A549 (cell line): Measurements from ENCODE around the gene TMEM167A. TPM values are rescaled to one million over a fixed set of nuclear protein-coding genes. Genes with fewer than 3 reads are reported as not detected.

ENCODE experiments used
- ATAC-seq, 2 experiments: fragments of 200-7000 bp in 1 of 2; fragments of >200 bp in 1 of 2; cut with Nextera tagmentation in 1 of 2; cut with Tn5 transposase in 1 of 2; 3 replicates each; pipeline versions ENCODE4 v1.8.0 to v1.9.1; 2018 to 2020; ENCODE audit warnings: mild to moderate bottlenecking in 1 of 2, moderate library complexity in 1 of 2
- CTCF ChIA-PET: fragments of 300-600 bp; sonication (Branson Sonifier 250); formaldehyde crosslinking; extraction: SDS; loops from one replicate; lab custom pipeline; 2021; ENCODE audit warnings: antibody characterized with exemption, inconsistent platforms; lab: Yijun Ruan, JAX
- POLR2A ChIA-PET: fragments of 350-600 bp; formaldehyde crosslinking; extraction: SDS; loops from one replicate; lab custom pipeline; 2021; ENCODE audit warnings: antibody characterized with exemption, inconsistent platforms; lab: Yijun Ruan, JAX
- DNase-seq, 2 experiments: peaks; one replicate each; pipeline versions ENCODE4 v3.0.0 to v3.0.0-alpha.2; 2011 to 2016; ENCODE audit warnings: low read depth in 1 of 2, low spot score in 1 of 2
- FAIRE-seq: peaks from 2 replicates; lab custom pipeline; 2011; peaks lifted over from hg19 to GRCh38; lab: Jason Lieb, UNC
- H3K27ac ChIP-seq, 2 experiments: fragments of >200 bp; sonication (Bioruptor Twin); formaldehyde crosslinking; 3 replicates each; pipeline ENCODE4 v1.5.1; 2016 to 2017
- H3K4me1 ChIP-seq: fragments of >200 bp; sonication (Bioruptor Twin); formaldehyde crosslinking; 3 replicates; pipeline ENCODE4 v1.6.1; 2016
- H3K4me2 ChIP-seq: fragments of >200 bp; sonication (Bioruptor Twin); formaldehyde crosslinking; 3 replicates; pipeline ENCODE4 v1.6.1; 2016
- H3K4me3 ChIP-seq: fragments of >200 bp; sonication (Bioruptor Twin); formaldehyde crosslinking; 3 replicates; pipeline ENCODE4 v1.5.1; 2016
- H3K9me3 ChIP-seq: fragments of >200 bp; sonication (Bioruptor Twin); formaldehyde crosslinking; 3 replicates; pipeline ENCODE4 v1.6.1; 2016
- BHLHE40 ChIP-seq: IDR thresholded peaks from 2 replicates; pipeline ENCODE4 v1.6.1; 2012; ENCODE audit warnings: low read depth, low read length, inconsistent platforms
- CBX2 ChIP-seq: fragments of 200-600 bp; sonication (generic); IDR thresholded peaks from 2 replicates; pipeline ENCODE4 v1.6.1; 2016; ENCODE audit warnings: low read depth, mild to moderate bottlenecking, borderline replicate concordance
- ESRRA ChIP-seq: fragments of 150-350 bp; IDR thresholded peaks from 2 replicates; pipeline ENCODE4 v1.6.1; 2014; ENCODE audit warnings: mild to moderate bottlenecking, low read length, borderline replicate concordance
- FOSB ChIP-seq: fragments of 250-450 bp; sonication (Bioruptor Pico); IDR thresholded peaks from 2 replicates; pipeline ENCODE4 v1.5.0; 2020; ENCODE audit warnings: mild to moderate bottlenecking, moderate library complexity
- GATA3 ChIP-seq: IDR thresholded peaks from 2 replicates; pipeline ENCODE4 v1.6.1; 2012; ENCODE audit warnings: borderline replicate concordance
- HOXB13 ChIP-seq: fragments of 250-450 bp; sonication (Bioruptor Pico); IDR thresholded peaks from 2 replicates; pipeline ENCODE4 v1.5.0; 2020; ENCODE audit warnings: low read depth, mild to moderate bottlenecking, moderate library complexity
- KDM1A ChIP-seq: fragments of 200-600 bp; sonication (generic); IDR thresholded peaks from 2 replicates; pipeline ENCODE4 v1.6.1; 2016; ENCODE audit warnings: low read depth, mild to moderate bottlenecking
- KDM5A ChIP-seq: fragments of 200-600 bp; sonication (generic); IDR thresholded peaks from 2 replicates; pipeline ENCODE4 v1.6.1; 2016; ENCODE audit warnings: antibody characterized with exemption, mild to moderate bottlenecking
- MAFK ChIP-seq: fragments of 450-650 bp; IDR thresholded peaks from 2 replicates; pipeline ENCODE4 v1.6.1; 2014; ENCODE audit not compliant: partially characterized antibody
- MAZ ChIP-seq: fragments of 150-350 bp; IDR thresholded peaks from 2 replicates; pipeline ENCODE4 v1.6.1; 2014; ENCODE audit warnings: antibody characterized with exemption, low read depth, low read length, borderline replicate concordance
- NFE2L2 ChIP-seq: fragments of 150-350 bp; conservative IDR thresholded peaks from 2 replicates; pipeline ENCODE4 v1.6.1; 2014; ENCODE audit warnings: low read length
- NR3C1 ChIP-seq: fragments of >200 bp; sonication (Bioruptor Twin); formaldehyde crosslinking; IDR thresholded peaks from 3 replicates; pipeline ENCODE4 v1.6.1; 2017
- RARB ChIP-seq: fragments of 250-450 bp; sonication (Bioruptor Pico); IDR thresholded peaks from 2 replicates; pipeline ENCODE4 v1.8.0; 2021; ENCODE audit warnings: mild to moderate bottlenecking, moderate library complexity
- RFX5 ChIP-seq: fragments of 450-650 bp; IDR thresholded peaks from 2 replicates; pipeline ENCODE4 v1.7.1; 2014; ENCODE audit warnings: antibody characterized with exemption, mild to moderate bottlenecking, moderate library complexity
- SMC3 ChIP-seq: fragments of >200 bp; sonication (Bioruptor Twin); formaldehyde crosslinking; IDR thresholded peaks from 3 replicates; pipeline ENCODE4 v1.6.1; 2018; ENCODE audit warnings: inconsistent platforms
- ZC3H11A ChIP-seq: fragments of 450-650 bp; IDR thresholded peaks from 2 replicates; pipeline ENCODE4 v1.6.1; 2014; ENCODE audit warnings: antibody characterized with exemption, mild to moderate bottlenecking
- ZNF302 ChIP-seq: fragments of 250-450 bp; sonication (Bioruptor Pico); IDR thresholded peaks from 2 replicates; pipeline ENCODE4 v1.9.0; 2021; ENCODE audit warnings: inconsistent platforms, mild to moderate bottlenecking, moderate library complexity
- WGBS: methylation state at CpG from one replicate; pipeline ENCODE4 v1.1.6; 2017; ENCODE audit errors: missing lambda C conversion rate; 5-methylcytosine and 5-hydroxymethylcytosine counted together
- polyA plus RNA-seq, 4 experiments: library from polyadenylated mRNA; depleted of rRNA in 3 of 4; stranded (reverse); fragments of >200 nt; fragmentation: RNase III in 1 of 4; extraction: RNeasy Plus Mini Kit Qiagen cat#74134 plus additional on column Dnase treatment in 1 of 4; gene quantifications; 2 replicates in 3 of 4; 3 replicates in 1 of 4; pipeline ENCODE4 v1.2.3, GENCODE V29; 2011 to 2017
- TF ChIP-seq, protein P1 (sequence below): fragments of 450-650 bp; IDR thresholded peaks from 2 replicates; pipeline ENCODE4 v1.6.1; 2014; ENCODE audit warnings: antibody characterized with exemption
- TF ChIP-seq, protein P2 (sequence below): fragments of >200 bp; sonication (Bioruptor Twin); formaldehyde crosslinking; IDR thresholded peaks from 3 replicates; pipeline ENCODE4 v1.5.1; 2016
- TF ChIP-seq, protein P3 (sequence below): fragments of 250-450 bp; sonication (Bioruptor Pico); IDR thresholded peaks from 2 replicates; pipeline ENCODE4 v1.5.0; 2020; ENCODE audit warnings: low read depth, mild to moderate bottlenecking, moderate library complexity
- TF ChIP-seq, protein P4 (sequence below): fragments of 150-350 bp; IDR thresholded peaks from 2 replicates; pipeline ENCODE4 v1.6.1; 2014; ENCODE audit warnings: low read depth, mild to moderate bottlenecking, low read length
- TF ChIP-seq, protein P5 (sequence below): fragments of >200 bp; sonication (Bioruptor Twin); formaldehyde crosslinking; IDR thresholded peaks from 2 replicates; pipeline ENCODE4 v1.6.1; 2016
- TF ChIP-seq, protein P6 (sequence below): IDR thresholded peaks from 2 replicates; pipeline ENCODE4 v1.6.1; 2012
- TF ChIP-seq, protein P7 (sequence below): fragments of 250-450 bp; sonication (Bioruptor Pico); IDR thresholded peaks from 2 replicates; pipeline ENCODE4 v1.5.0; 2021; ENCODE audit warnings: mild to moderate bottlenecking, moderate library complexity, borderline replicate concordance

TMEM167A gene
- polyA plus RNA-seq, 2 of the 4 experiments (the other 2 are of a cell fraction): 56.2 to 136 TPM

DNA sequence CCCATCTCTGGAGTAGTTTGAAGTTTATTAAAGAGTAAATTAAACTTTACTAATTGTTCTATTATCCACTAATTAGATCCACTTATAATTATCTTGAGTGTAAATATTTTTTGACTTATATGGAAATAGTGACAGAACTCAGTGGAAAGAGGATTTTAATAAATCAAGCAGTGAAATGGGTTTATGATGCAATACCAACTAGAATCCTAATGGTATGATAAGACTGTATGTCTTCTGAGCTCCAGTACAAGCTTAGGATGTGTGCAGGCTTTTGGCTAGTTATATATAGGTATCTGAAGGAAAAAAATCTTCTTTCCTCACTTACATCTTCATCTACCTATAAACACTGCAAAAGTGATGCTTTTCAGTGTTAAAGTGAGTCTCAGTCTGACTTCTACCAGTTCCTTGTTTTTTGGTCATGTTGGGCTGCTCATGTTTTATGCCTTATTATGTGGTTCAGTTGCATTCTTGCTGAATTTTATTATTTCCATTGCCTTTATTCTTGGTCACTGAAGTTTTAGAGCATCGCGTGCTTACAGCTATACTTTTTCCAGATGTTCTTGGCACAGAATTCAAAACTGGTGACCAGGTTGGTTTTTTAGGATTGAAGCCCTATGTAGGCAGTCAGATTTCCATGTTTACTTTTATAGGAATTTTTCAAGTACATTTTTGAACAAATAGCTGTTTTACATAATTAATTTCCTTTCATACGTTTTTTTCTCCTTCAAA, 30.7 kb upstream of the TMEM167A start:
- DNase-seq: no peak
- TF ChIP-seq, protein P1, sequence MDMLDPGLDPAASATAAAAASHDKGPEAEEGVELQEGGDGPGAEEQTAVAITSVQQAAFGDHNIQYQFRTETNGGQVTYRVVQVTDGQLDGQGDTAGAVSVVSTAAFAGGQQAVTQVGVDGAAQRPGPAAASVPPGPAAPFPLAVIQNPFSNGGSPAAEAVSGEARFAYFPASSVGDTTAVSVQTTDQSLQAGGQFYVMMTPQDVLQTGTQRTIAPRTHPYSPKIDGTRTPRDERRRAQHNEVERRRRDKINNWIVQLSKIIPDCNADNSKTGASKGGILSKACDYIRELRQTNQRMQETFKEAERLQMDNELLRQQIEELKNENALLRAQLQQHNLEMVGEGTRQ: no peak
- TF ChIP-seq, protein P2, sequence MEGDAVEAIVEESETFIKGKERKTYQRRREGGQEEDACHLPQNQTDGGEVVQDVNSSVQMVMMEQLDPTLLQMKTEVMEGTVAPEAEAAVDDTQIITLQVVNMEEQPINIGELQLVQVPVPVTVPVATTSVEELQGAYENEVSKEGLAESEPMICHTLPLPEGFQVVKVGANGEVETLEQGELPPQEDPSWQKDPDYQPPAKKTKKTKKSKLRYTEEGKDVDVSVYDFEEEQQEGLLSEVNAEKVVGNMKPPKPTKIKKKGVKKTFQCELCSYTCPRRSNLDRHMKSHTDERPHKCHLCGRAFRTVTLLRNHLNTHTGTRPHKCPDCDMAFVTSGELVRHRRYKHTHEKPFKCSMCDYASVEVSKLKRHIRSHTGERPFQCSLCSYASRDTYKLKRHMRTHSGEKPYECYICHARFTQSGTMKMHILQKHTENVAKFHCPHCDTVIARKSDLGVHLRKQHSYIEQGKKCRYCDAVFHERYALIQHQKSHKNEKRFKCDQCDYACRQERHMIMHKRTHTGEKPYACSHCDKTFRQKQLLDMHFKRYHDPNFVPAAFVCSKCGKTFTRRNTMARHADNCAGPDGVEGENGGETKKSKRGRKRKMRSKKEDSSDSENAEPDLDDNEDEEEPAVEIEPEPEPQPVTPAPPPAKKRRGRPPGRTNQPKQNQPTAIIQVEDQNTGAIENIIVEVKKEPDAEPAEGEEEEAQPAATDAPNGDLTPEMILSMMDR: no peak
- TF ChIP-seq, protein P3, sequence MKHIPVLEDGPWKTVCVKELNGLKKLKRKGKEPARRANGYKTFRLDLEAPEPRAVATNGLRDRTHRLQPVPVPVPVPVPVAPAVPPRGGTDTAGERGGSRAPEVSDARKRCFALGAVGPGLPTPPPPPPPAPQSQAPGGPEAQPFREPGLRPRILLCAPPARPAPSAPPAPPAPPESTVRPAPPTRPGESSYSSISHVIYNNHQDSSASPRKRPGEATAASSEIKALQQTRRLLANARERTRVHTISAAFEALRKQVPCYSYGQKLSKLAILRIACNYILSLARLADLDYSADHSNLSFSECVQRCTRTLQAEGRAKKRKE (CRISPR knock-in tag): no peak
- no peak for TF ChIP-seq KDM1A
- TF ChIP-seq MAZ: no peak
- TF ChIP-seq, protein P4, sequence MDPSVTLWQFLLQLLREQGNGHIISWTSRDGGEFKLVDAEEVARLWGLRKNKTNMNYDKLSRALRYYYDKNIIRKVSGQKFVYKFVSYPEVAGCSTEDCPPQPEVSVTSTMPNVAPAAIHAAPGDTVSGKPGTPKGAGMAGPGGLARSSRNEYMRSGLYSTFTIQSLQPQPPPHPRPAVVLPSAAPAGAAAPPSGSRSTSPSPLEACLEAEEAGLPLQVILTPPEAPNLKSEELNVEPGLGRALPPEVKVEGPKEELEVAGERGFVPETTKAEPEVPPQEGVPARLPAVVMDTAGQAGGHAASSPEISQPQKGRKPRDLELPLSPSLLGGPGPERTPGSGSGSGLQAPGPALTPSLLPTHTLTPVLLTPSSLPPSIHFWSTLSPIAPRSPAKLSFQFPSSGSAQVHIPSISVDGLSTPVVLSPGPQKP: no peak
- TF ChIP-seq CBX2: no peak
- TF ChIP-seq NFE2L2: no peak
- no peak for TF ChIP-seq RARB (CRISPR knock-in tag)
- TF ChIP-seq FOSB (CRISPR knock-in tag): no peak
- TF ChIP-seq KDM5A: no peak
- TF ChIP-seq RFX5: no peak
- CTCF ChIA-PET: no interaction called here
- no peak for ATAC-seq
- WGBS: 86% methylated on average over 3 of the region's 3 CpGs
- Histone ChIP-seq H3K4me2 (no peak overlapping the region), H3K4me3 (no peak overlapping the region), H3K4me1 (no peaks in the 10 kb centered on the region), H3K9me3 (no peaks in the 10 kb centered on the region), H3K27ac (no peak overlapping the region)
- POLR2A ChIA-PET: no interaction called here
- FAIRE-seq: no peak

DNA sequence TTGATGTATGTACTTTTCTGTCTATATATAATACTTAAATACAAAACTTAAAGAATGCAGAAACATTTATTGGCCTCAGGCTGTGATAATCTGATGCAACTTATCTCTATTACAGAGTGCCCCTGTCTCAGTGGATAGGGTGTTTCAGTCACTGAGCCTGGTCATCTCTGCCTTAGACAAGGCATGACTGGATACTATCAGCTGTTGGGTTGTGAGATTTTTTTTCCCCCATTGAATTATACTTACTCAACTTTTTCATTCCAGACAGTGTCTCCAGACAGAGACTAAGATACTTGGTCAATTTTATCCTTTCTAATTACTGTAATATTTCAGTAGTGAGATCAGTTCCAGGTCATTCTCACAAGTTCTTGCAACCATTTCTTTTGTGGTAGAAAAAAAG, 26.8 kb upstream of the TMEM167A start:
- ChIA-PET POLR2A (no interaction called here), CTCF (no interaction called here)
- ATAC-seq (no peak), DNase-seq (no peak), FAIRE-seq (no peak)
- Histone ChIP-seq H3K4me2 (no peak overlapping the region), H3K9me3 (no peaks in the 10 kb centered on the region), H3K4me3 (no peak overlapping the region), H3K4me1 (no peaks in the 10 kb centered on the region), H3K27ac (no peak overlapping the region)
- TF ChIP-seq, protein P5, sequence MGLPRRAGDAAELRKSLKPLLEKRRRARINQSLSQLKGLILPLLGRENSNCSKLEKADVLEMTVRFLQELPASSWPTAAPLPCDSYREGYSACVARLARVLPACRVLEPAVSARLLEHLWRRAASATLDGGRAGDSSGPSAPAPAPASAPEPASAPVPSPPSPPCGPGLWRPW: no peak

DNA sequence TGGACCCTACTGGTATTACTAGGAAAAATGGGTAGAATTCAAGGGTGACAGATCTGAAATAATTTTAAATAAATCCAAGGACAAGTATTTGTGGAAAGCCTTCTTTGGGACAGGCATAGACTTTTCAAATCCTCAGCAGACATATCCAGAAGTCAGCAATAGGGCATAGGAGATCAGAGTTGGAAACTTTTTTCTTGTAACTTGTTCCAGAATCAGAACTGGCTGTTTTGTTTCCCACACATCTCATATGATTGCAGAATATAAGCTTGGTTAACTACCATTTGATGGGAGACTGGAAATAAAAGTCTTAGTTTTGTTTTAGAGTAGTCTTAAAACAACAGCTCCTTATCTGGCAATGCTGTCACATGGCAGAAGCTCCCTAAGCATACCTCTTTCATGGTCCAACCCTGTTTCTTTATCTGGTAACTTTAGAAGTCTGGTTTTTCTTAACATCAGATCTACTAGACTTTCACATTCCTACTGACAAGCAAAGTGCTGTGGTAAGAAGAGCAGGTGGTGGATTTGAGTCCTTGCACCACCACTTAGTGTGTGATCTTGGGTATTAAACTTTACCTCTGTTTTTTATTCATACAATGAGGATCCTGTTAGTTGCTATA, 25.3 kb upstream of the TMEM167A start:
- H3K9me3 ChIP-seq: no peaks in the 10 kb centered on the region
- H3K4me2 ChIP-seq: no peak overlapping the region
- ChIA-PET CTCF (no interaction called here), POLR2A (no interaction called here)
- FAIRE-seq: no peak
- no peak overlapping the region for H3K27ac ChIP-seq
- no peak for DNase-seq
- TF ChIP-seq, protein P6, sequence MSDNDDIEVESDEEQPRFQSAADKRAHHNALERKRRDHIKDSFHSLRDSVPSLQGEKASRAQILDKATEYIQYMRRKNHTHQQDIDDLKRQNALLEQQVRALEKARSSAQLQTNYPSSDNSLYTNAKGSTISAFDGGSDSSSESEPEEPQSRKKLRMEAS: no peak
- TF ChIP-seq HOXB13 (CRISPR knock-in tag): no peak
- TF ChIP-seq, protein P2: no peak
- TF ChIP-seq, protein P7, sequence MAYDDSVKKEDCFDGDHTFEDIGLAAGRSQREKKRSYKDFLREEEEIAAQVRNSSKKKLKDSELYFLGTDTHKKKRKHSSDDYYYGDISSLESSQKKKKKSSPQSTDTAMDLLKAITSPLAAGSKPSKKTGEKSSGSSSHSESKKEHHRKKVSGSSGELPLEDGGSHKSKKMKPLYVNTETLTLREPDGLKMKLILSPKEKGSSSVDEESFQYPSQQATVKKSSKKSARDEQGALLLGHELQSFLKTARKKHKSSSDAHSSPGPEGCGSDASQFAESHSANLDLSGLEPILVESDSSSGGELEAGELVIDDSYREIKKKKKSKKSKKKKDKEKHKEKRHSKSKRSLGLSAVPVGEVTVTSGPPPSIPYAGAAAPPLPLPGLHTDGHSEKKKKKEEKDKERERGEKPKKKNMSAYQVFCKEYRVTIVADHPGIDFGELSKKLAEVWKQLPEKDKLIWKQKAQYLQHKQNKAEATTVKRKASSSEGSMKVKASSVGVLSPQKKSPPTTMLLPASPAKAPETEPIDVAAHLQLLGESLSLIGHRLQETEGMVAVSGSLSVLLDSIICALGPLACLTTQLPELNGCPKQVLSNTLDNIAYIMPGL (CRISPR knock-in tag): no peak
- no peak for TF ChIP-seq ESRRA
- TF ChIP-seq SMC3: no peak
- TF ChIP-seq NFE2L2: no peak
- TF ChIP-seq NR3C1: no peak
- TF ChIP-seq GATA3: no peak
- TF ChIP-seq BHLHE40: no peak
- TF ChIP-seq ZC3H11A: no peak
- no peak for TF ChIP-seq ZNF302 (CRISPR knock-in tag)
- TF ChIP-seq CBX2: no peak
- no peak for TF ChIP-seq MAFK
- TF ChIP-seq, all 56 proteins: peak for 0
- Histone ChIP-seq H3K4me3 (no peak overlapping the region), H3K4me1 (peaks cover 12% of the 10 kb centered on the region)
- no peak for ATAC-seq
